MCF 10A (cell line): Measurements from ENCODE around the gene SBF2. TPM values are rescaled to one million over a fixed set of nuclear protein-coding genes. Genes with fewer than 3 reads are reported as not detected.
"Not testable (repeated sequence)": the region's sequence is repeated elsewhere in the genome, so short reads cannot be mapped to it uniquely, and the experiment has no call there.

Source experiments
- BruUV-seq: library from RNA; stranded (reverse); fragments of 400-500 nt; replicated peaks from 2 replicates; lab custom pipeline; 2021; lab: Mats Ljungman, UMichigan
- CTCF ChIA-PET: fragments of 300-600 bp; sonication (Branson Sonifier 250); formaldehyde crosslinking; extraction: SDS; loops from one replicate; lab custom pipeline; 2021; ENCODE audit warnings: antibody characterized with exemption, inconsistent platforms; lab: Yijun Ruan, JAX
- POLR2A ChIA-PET: fragments of 300-600, 350-650 bp; sonication (Branson Sonifier 250); formaldehyde crosslinking; extraction: SDS; loops from one replicate; lab custom pipeline; 2020; ENCODE audit warnings: antibody characterized with exemption, inconsistent platforms; lab: Yijun Ruan, JAX
- DNase-seq: peaks from one replicate; pipeline ENCODE4 v3.0.0-alpha.2; 2018; ENCODE audit not compliant: unreplicated experiment
- H3K27ac Mint-ChIP-seq: one replicate; pipeline ENCODE4 v1.8.0; 2022; ENCODE audit warnings: mild to moderate bottlenecking, low read depth, mixed read lengths; ENCODE audit not compliant: unreplicated experiment
- H3K27me3 Mint-ChIP-seq: one replicate; pipeline ENCODE4 v1.8.0; 2022; ENCODE audit warnings: mixed read lengths; ENCODE audit not compliant: insufficient read depth, unreplicated experiment
- H3K36me3 Mint-ChIP-seq: one replicate; pipeline ENCODE4 v1.8.0; 2022; ENCODE audit warnings: mild to moderate bottlenecking, moderate library complexity, mixed read lengths; ENCODE audit not compliant: insufficient read depth, unreplicated experiment
- H3K4me1 Mint-ChIP-seq: one replicate; pipeline ENCODE4 v1.8.0; 2022; ENCODE audit warnings: mixed read lengths; ENCODE audit not compliant: insufficient read depth, unreplicated experiment
- H3K4me3 Mint-ChIP-seq: one replicate; pipeline ENCODE4 v1.8.0; 2022; ENCODE audit warnings: mild to moderate bottlenecking, moderate library complexity, mixed read lengths; ENCODE audit not compliant: unreplicated experiment
- H3K9me3 Mint-ChIP-seq: one replicate; pipeline ENCODE4 v1.8.0; 2022; ENCODE audit warnings: mixed read lengths; ENCODE audit not compliant: unreplicated experiment
- CTCF ChIP-seq: fragments of 200-600 bp; IDR thresholded peaks from one replicate; pipeline ENCODE4 v1.8.0; 2022; ENCODE audit warnings: antibody characterized with exemption, mild to moderate bottlenecking; ENCODE audit not compliant: unreplicated experiment
- intact Hi-C: fragments of 100-400 bp; cut with micrococcal nuclease; formaldehyde crosslinking; loops from 2 replicates; pipeline ENCODE4 v1.14.1; 2022
- total RNA-seq: library from RNA; stranded (reverse); gene quantifications from 2 replicates; pipeline ENCODE4 v1.2.3, GENCODE V29; 2022

Gene SBF2
- total RNA-seq, 1 experiment from 2014 or later, result 28.3 TPM

- H3K27ac Mint-ChIP-seq, result no peak overlapping the region
- peaks cover 2% of the 10 kb centered on the region for H3K4me1 Mint-ChIP-seq
- no peak for TF ChIP-seq CTCF
- ChIA-PET CTCF (interaction anchor here (0.8 kb wide), 1 partner anchor 42 kb away, joined by 6 read pairs; no protein-coding TSS in a partner anchor), POLR2A (no interaction called here)
- peaks cover under 1% of the 10 kb centered on the region for H3K36me3 Mint-ChIP-seq
- intact Hi-C loops, result no loop called here
- DNase-seq, result no peak
- no peak overlapping the region for H3K4me3 Mint-ChIP-seq
- H3K27me3 Mint-ChIP-seq, result no peaks in the 10 kb centered on the region
- H3K9me3 Mint-ChIP-seq, result peaks cover 7% of the 10 kb centered on the region
- BruUV-seq, result no TSS peak
Observed at GRCh38 chr11:10144954-10145353, 149.1 kb downstream of the SBF2 start.

- no peaks in the 10 kb centered on the region for H3K36me3 Mint-ChIP-seq
- intact Hi-C loops, result no loop called here
- BruUV-seq, result no TSS peak
- peak; percentile 75 for DNase-seq
- no peak for TF ChIP-seq CTCF
- no peak overlapping the region for H3K4me3 Mint-ChIP-seq
- CTCF ChIA-PET, result interaction anchor here (0.6 to 0.7 kb wide), 2 partner anchors 16 to 69 kb away, joined by 3 read pairs; no protein-coding TSS in a partner anchor
- H3K9me3 Mint-ChIP-seq, result peaks cover 8% of the 10 kb centered on the region
- H3K4me1 Mint-ChIP-seq, result peaks cover 11% of the 10 kb centered on the region
- no peaks in the 10 kb centered on the region for H3K27me3 Mint-ChIP-seq
- peak overlapping the region; percentile 82 for H3K27ac Mint-ChIP-seq
- POLR2A ChIA-PET, result interaction anchor here (0.7 to 3.3 kb wide), 8 partner anchors 9 to 170 kb away, joined by 3 to 27 read pairs (median 4); partner anchors contain the start of gene ADM
Observed at GRCh38 chr11:10139656-10140055, 154.4 kb downstream of the SBF2 start.

- H3K9me3 Mint-ChIP-seq, result peaks cover 8% of the 10 kb centered on the region
- no peaks in the 10 kb centered on the region for H3K36me3 Mint-ChIP-seq
- intact Hi-C loops, result no loop called here
- no peak for DNase-seq
- no peak overlapping the region for H3K4me3 Mint-ChIP-seq
- no peaks in the 10 kb centered on the region for H3K27me3 Mint-ChIP-seq
- BruUV-seq, result no TSS peak
- TF ChIP-seq CTCF, result no peak
- peak overlapping the region; percentile 82 for H3K27ac Mint-ChIP-seq
- CTCF ChIA-PET, result interaction anchor here (0.7 kb wide), 1 partner anchor 69 kb away, joined by 3 read pairs; no protein-coding TSS in a partner anchor
- peaks cover 11% of the 10 kb centered on the region for H3K4me1 Mint-ChIP-seq
- POLR2A ChIA-PET, result interaction anchor here (0.7 to 3.3 kb wide), 8 partner anchors 9 to 170 kb away, joined by 3 to 27 read pairs (median 4); partner anchors contain the start of gene ADM
Observed at GRCh38 chr11:10139143-10139542, 154.9 kb downstream of the SBF2 start.

GRCh38 chr11:10134975-10135481 is 159.0 kb downstream of the SBF2 start:
- Mint-ChIP-seq H3K4me3 (no peak overlapping the region), H3K4me1 (peaks cover 9% of the 10 kb centered on the region), H3K27ac (no peak overlapping the region), H3K36me3 (no peaks in the 10 kb centered on the region), H3K9me3 (peaks cover 8% of the 10 kb centered on the region), H3K27me3 (no peaks in the 10 kb centered on the region)
- TF ChIP-seq CTCF, result no peak
- ChIA-PET CTCF (no interaction called here), POLR2A (interaction anchor here (0.6 to 1.7 kb wide), 2 partner anchors 11 to 31 kb away, joined by 3 to 6 read pairs; no protein-coding TSS in a partner anchor)
- no TSS peak for BruUV-seq
- DNase-seq, result no peak
- intact Hi-C loops, result no loop called here

- H3K36me3 Mint-ChIP-seq, H3K4me3 Mint-ChIP-seq, H3K9me3 Mint-ChIP-seq, intact Hi-C loops, DNase-seq, H3K4me1 Mint-ChIP-seq, H3K27me3 Mint-ChIP-seq, BruUV-seq: not testable (repeated sequence)
- peak overlapping the region; percentile 65 for H3K27ac Mint-ChIP-seq
- CTCF ChIA-PET, result interaction anchor here (0.6 kb wide), 1 partner anchor 29 kb away, joined by 3 read pairs; no protein-coding TSS in a partner anchor
- POLR2A ChIA-PET, result interaction anchor here (0.6 to 1.7 kb wide), 2 partner anchors 11 to 32 kb away, joined by 3 to 6 read pairs; no protein-coding TSS in a partner anchor
Observed at GRCh38 chr11:10134226-10134625, 159.8 kb downstream of the SBF2 start.

- BruUV-seq, intact Hi-C loops, H3K27me3 Mint-ChIP-seq, DNase-seq, CTCF ChIA-PET, H3K9me3 Mint-ChIP-seq, H3K27ac Mint-ChIP-seq, H3K4me1 Mint-ChIP-seq, H3K36me3 Mint-ChIP-seq, H3K4me3 Mint-ChIP-seq: not testable (repeated sequence)
- POLR2A ChIA-PET, result interaction anchor here (1.7 kb wide), 1 partner anchor 10 kb away, joined by 6 read pairs; no protein-coding TSS in a partner anchor
Observed at GRCh38 chr11:10133251-10133650, 160.8 kb downstream of the SBF2 start.
